Sigmoid colon (tissue), 7 donors: ENCODE measurements around the gene NCK1. TPM values are rescaled to one million over a fixed set of nuclear protein-coding genes. Genes with fewer than 3 reads are reported as not detected.

Experiments
- DNase-seq: peaks from one replicate; pipeline ENCODE4 v3.0.0-alpha.2; 2019
- H3K27ac ChIP-seq, 4 donors: fragments of 200-600 bp; sonication (generic); one replicate each; pipeline ENCODE4 v1.5.1; 2016 to 2019; ENCODE audit warnings: mild to moderate bottlenecking in 1 of 4
- H3K27me3 ChIP-seq, 3 donors: fragments of 200-600 bp; sonication (generic); one replicate each; pipeline ENCODE4 v1.5.1; 2019; ENCODE audit warnings: mild to moderate bottlenecking in 1 of 3
- H3K36me3 ChIP-seq, 4 donors: fragments of 200-600 bp; sonication (generic); one replicate each; pipeline ENCODE4 v1.5.1; 2016 to 2019
- H3K4me1 ChIP-seq, 4 donors: fragments of 200-600 bp; sonication (generic); one replicate each; pipeline ENCODE4 v1.5.1; 2017 to 2019
- H3K4me3 ChIP-seq, 4 donors: fragments of 200-600 bp; sonication (generic); one replicate each; pipeline ENCODE4 v1.5.1; 2017 to 2019; ENCODE audit warnings: mild to moderate bottlenecking in 2 of 4, moderate library complexity in 1 of 4
- H3K9me3 ChIP-seq, 4 donors: fragments of 200-600 bp in 3 of 4; sonication (generic) in 3 of 4; one replicate each; pipeline versions ENCODE4 v1.5.1 to v1.6.1; 2013 to 2019
- EP300 ChIP-seq, 4 donors: sonication (generic); formaldehyde crosslinking; IDR thresholded peaks; one replicate each; pipeline ENCODE4 v1.6.1; 2017; ENCODE audit warnings: antibody characterized with exemption in 4 of 4
- POLR2A ChIP-seq, 2 donors: fragments of 450-650 bp; IDR thresholded peaks; one replicate each; pipeline ENCODE4 v1.6.1; 2016; ENCODE audit warnings: antibody characterized with exemption in 2 of 2, mild to moderate bottlenecking in 2 of 2, moderate library complexity in 2 of 2
- POLR2AphosphoS5 ChIP-seq, 4 donors: sonication (generic); formaldehyde crosslinking; IDR thresholded peaks; one replicate each; pipeline ENCODE4 v1.6.1; 2017; ENCODE audit warnings: antibody characterized with exemption in 4 of 4
- WGBS, 2 donors: extraction: QIAGEN DNeasy Blood & Tissue Kit; methylation state at CpG; one replicate each; pipeline ENCODE4 v1.1.7; 2013; 5-methylcytosine and 5-hydroxymethylcytosine counted together
- intact Hi-C: fragments of 100-400 bp; cut with DNase I; formaldehyde crosslinking; loops from one replicate; pipeline ENCODE4 v1.15.1; 2023
- polyA plus RNA-seq, 3 donors: library from polyadenylated mRNA; stranded (reverse); fragments of 200-250 nt; gene quantifications; one replicate each; pipeline ENCODE4 v1.2.3, GENCODE V29; 2013
- total RNA-seq, 4 donors: library from RNA; depleted of rRNA; stranded (reverse); fragments of >200 nt; gene quantifications; one replicate each; pipeline ENCODE4 v1.1.0, GENCODE V29; 2016
- TF ChIP-seq, protein P1 (sequence below), 4 experiments: fragments of 450-650 bp in 3 of 4; fragments of 200-600 bp in 1 of 4; IDR thresholded peaks; one replicate each; pipeline ENCODE4 v1.5.1; 2016 to 2019; ENCODE audit warnings: antibody characterized with exemption in 4 of 4, mild to moderate bottlenecking in 3 of 4, moderate library complexity in 2 of 4
- donor health status: healthy with polysubstance abuse.
- donor health status: Bipolar disorder and iron deficiency.
- donor health status: healthy.

The NCK1 gene
- total and polyA plus RNA-seq, 7 donors, result 25.5 to 55.1 (median 37.2) TPM

DNA sequence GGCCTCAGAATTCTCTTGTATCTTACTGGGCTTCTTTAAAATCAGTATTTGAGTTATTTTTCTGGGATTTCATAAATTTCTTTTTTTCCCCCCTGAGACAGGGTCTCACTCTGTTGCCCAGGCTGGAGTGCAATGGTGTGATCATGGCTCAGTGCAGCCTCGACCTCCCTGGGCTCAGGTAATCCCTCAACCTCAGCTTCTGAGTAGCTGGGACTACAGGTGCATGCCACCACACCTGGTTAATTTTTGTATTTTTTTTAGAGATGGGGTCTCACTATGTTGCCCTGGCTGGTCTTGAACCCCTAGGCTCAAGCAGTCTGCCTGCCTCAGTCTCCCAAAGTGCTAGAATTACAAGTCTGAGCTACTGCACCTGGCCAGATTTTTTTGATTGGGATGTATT is 43.5 kb downstream of the NCK1 start:
- Histone ChIP-seq H3K4me1 (peaks cover 0 to 33% (median 11%) of the 10 kb centered on the region in 4 donors), H3K27ac (no peak overlapping the region), H3K36me3 (no peaks in the 10 kb centered on the region), H3K27me3 (no peaks in the 10 kb centered on the region), H3K4me3 (no peak overlapping the region), H3K9me3 (peaks cover 0 to 7% (median 5%) of the 10 kb centered on the region in 4 donors)
- DNase-seq, result no peak
- WGBS, 2 donors, result 92 to 100% methylated on average over 1 of the region's 1 CpG
- intact Hi-C loops, result no loop called here
- TF ChIP-seq EP300 (IDR thresholded peaks at IDR 0.05), result no peak
- no peak for TF ChIP-seq POLR2A (IDR thresholded peaks at IDR 0.05)
- TF ChIP-seq POLR2AphosphoS5 (IDR thresholded peaks at IDR 0.05), result no peak
- TF ChIP-seq, protein P1, sequence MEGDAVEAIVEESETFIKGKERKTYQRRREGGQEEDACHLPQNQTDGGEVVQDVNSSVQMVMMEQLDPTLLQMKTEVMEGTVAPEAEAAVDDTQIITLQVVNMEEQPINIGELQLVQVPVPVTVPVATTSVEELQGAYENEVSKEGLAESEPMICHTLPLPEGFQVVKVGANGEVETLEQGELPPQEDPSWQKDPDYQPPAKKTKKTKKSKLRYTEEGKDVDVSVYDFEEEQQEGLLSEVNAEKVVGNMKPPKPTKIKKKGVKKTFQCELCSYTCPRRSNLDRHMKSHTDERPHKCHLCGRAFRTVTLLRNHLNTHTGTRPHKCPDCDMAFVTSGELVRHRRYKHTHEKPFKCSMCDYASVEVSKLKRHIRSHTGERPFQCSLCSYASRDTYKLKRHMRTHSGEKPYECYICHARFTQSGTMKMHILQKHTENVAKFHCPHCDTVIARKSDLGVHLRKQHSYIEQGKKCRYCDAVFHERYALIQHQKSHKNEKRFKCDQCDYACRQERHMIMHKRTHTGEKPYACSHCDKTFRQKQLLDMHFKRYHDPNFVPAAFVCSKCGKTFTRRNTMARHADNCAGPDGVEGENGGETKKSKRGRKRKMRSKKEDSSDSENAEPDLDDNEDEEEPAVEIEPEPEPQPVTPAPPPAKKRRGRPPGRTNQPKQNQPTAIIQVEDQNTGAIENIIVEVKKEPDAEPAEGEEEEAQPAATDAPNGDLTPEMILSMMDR (IDR thresholded peaks at IDR 0.05), result no peak

GRCh38 chr3:136906725-136907124 is 44.7 kb downstream of the NCK1 start:
- no peaks in the 10 kb centered on the region for H3K27me3 ChIP-seq
- DNase-seq, result no peak
- WGBS, 2 donors, result 74 to 80% methylated on average over 5 of the region's 5 CpGs
- intact Hi-C loops, result no loop called here
- H3K4me3 ChIP-seq, result no peak overlapping the region
- H3K36me3 ChIP-seq, result no peaks in the 10 kb centered on the region
- H3K9me3 ChIP-seq, result peaks cover 0 to 7% (median 5%) of the 10 kb centered on the region in 4 donors
- no peak for TF ChIP-seq POLR2AphosphoS5 (IDR thresholded peaks at IDR 0.05)
- TF ChIP-seq EP300 (IDR thresholded peaks at IDR 0.05), result no peak
- no peak for TF ChIP-seq POLR2A (IDR thresholded peaks at IDR 0.05)
- TF ChIP-seq, protein P1 (IDR thresholded peaks at IDR 0.05), result no peak
- H3K4me1 ChIP-seq, result peaks cover 0 to 33% (median 11%) of the 10 kb centered on the region in 4 donors
- no peak overlapping the region for H3K27ac ChIP-seq

- DNase-seq, result no peak
- TF ChIP-seq, protein P1 (IDR thresholded peaks at IDR 0.05), result no peak
- TF ChIP-seq POLR2AphosphoS5 (IDR thresholded peaks at IDR 0.05) (no peak), POLR2A (IDR thresholded peaks at IDR 0.05) (no peak), EP300 (IDR thresholded peaks at IDR 0.05) (no peak)
- no peak overlapping the region for H3K4me3 ChIP-seq
- H3K9me3 ChIP-seq, result peaks cover 0 to 7% (median 5%) of the 10 kb centered on the region in 4 donors
- WGBS, 2 donors, result 95% methylated on average over 2 of the region's 2 CpGs
- no peak overlapping the region for H3K27ac ChIP-seq
- intact Hi-C loops, result no loop called here
- no peaks in the 10 kb centered on the region for H3K27me3 ChIP-seq
- H3K36me3 ChIP-seq, result no peaks in the 10 kb centered on the region
- H3K4me1 ChIP-seq, result peaks cover 0 to 33% (median 11%) of the 10 kb centered on the region in 4 donors
These were observed 46.3 kb downstream of the NCK1 start for GRCh38 chr3:136908297-136908696.

DNA sequence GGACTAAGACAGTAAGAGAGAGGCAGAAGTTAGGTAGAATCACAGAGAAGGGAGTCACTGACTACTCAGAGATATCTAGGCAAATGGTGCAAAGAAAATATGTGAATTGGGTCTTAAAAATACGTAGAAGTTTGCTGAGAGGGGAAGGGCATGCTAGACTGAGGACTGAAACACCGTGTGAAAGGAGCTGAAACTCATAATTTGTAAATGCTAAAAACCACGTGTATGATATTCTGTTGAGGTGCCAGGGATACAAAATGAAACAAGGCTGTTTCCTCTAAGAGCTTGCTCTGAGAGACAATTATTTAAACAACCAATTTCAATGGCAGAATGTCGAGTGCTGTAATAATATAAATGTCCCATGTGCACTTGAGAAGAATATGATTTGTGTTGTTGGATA is 47.2 kb downstream of the NCK1 start:
- peaks cover 0 to 3% (median 2%) of the 10 kb centered on the region in 4 donors for H3K9me3 ChIP-seq
- WGBS, 2 donors, result 55 to 76% methylated on average over 4 of the region's 4 CpGs
- H3K36me3 ChIP-seq, result no peaks in the 10 kb centered on the region
- TF ChIP-seq, protein P1 (IDR thresholded peaks at IDR 0.05), result no peak
- H3K27ac ChIP-seq, result no peak overlapping the region
- H3K4me1 ChIP-seq, result peaks cover 0 to 33% (median 11%) of the 10 kb centered on the region in 4 donors
- intact Hi-C loops, result no loop called here
- H3K27me3 ChIP-seq, result no peaks in the 10 kb centered on the region
- H3K4me3 ChIP-seq, result no peak overlapping the region
- DNase-seq, result no peak

DNA sequence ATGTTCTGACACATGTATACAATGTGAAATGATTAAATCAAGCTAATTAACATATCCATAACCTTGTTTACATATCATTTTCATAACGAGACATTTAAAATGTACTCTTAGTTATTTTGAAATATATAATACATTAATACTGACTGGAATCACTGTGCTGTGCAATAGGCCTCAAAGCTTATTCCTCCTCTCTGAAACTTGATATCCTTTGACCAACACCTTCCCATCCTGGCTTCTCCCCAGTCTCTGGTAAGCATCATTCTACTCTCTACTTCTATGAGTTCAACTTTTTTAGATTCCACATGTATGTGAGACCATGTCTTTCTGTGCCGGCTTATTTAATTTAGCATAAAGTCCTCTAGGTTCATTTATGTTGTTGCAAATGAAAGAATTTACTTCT is 48.7 kb downstream of the NCK1 start:
- WGBS, 2 donors, result 95 to 99% methylated on average over 2 of the region's 2 CpGs
- no peak for DNase-seq

More for the DNA sequence above, 48.7 kb downstream of the NCK1 start:
- Histone ChIP-seq H3K36me3 (no peaks in the 10 kb centered on the region), H3K4me1 (peaks cover 0 to 33% (median 11%) of the 10 kb centered on the region in 4 donors), H3K4me3 (no peak overlapping the region), H3K9me3 (no peaks in the 10 kb centered on the region), H3K27ac (no peak overlapping the region), H3K27me3 (no peaks in the 10 kb centered on the region)
- TF ChIP-seq POLR2AphosphoS5 (IDR thresholded peaks at IDR 0.05) (no peak), POLR2A (IDR thresholded peaks at IDR 0.05) (no peak), EP300 (IDR thresholded peaks at IDR 0.05) (no peak)
- TF ChIP-seq, protein P1 (IDR thresholded peaks at IDR 0.05), result no peak
- intact Hi-C loops, result no loop called here
